Activated CD4-positive, alpha-beta T cell treated with anti-CD3 and anti-CD28 coated beads, Interleukin-2, amount 10 ng/mL, durations not matched to agents 7 days and 5 days (primary cell): ENCODE results near the gene EME2. TPM values are rescaled to one million over a fixed set of nuclear protein-coding genes. Genes with fewer than 3 reads are reported as not detected.

ENCODE experiments used
- CTCF ChIA-PET: fragments of 350-600 bp; sonication (Branson Sonifier 250); formaldehyde crosslinking; loops from one replicate; lab custom pipeline; 2021; ENCODE audit warnings: antibody characterized with exemption; lab: Charles Lee
- POLR2A ChIA-PET: fragments of 350-600 bp; sonication (Branson Sonifier 250); formaldehyde crosslinking; loops from one replicate; lab custom pipeline; 2021; ENCODE audit warnings: antibody characterized with exemption; lab: Charles Lee
- DNase-seq: peaks from one replicate; pipeline ENCODE4 v3.0.0-alpha.2; 2020
- H3K27ac Mint-ChIP-seq: one replicate; pipeline ENCODE4 v1.8.0; 2021; ENCODE audit warnings: mild to moderate bottlenecking, moderate library complexity, mixed read lengths
- H3K27me3 Mint-ChIP-seq: one replicate; pipeline ENCODE4 v1.8.0; 2021; ENCODE audit warnings: mixed read lengths
- H3K36me3 Mint-ChIP-seq: one replicate; pipeline ENCODE4 v1.8.0; 2021; ENCODE audit warnings: low read depth, mixed read lengths
- H3K4me1 Mint-ChIP-seq: one replicate; pipeline ENCODE4 v1.8.0; 2021; ENCODE audit warnings: mixed read lengths
- H3K4me3 Mint-ChIP-seq: one replicate; pipeline ENCODE4 v1.8.0; 2021; ENCODE audit warnings: mild to moderate bottlenecking, moderate library complexity, mixed read lengths
- H3K9me3 Mint-ChIP-seq: one replicate; pipeline ENCODE4 v1.8.0; 2021; ENCODE audit warnings: mixed read lengths
- total RNA-seq, 2 experiments: library from RNA; stranded (reverse); gene quantifications; one replicate each; pipeline ENCODE4 v1.2.3, GENCODE V29; 2021

EME2 gene
- total RNA-seq, 2 experiments from 2014 or later = 28.7 to 33.4 TPM

- H3K27ac Mint-ChIP-seq = no peak overlapping the region
- H3K9me3 Mint-ChIP-seq = no peaks in the 10 kb centered on the region
- POLR2A ChIA-PET = no interaction called here
- no peak overlapping the region for H3K4me3 Mint-ChIP-seq
- peaks cover 18% of the 10 kb centered on the region for H3K4me1 Mint-ChIP-seq
- H3K36me3 Mint-ChIP-seq = peaks cover 10% of the 10 kb centered on the region
- CTCF ChIA-PET = no interaction called here
- no peaks in the 10 kb centered on the region for H3K27me3 Mint-ChIP-seq
- DNase-seq = no peak
Measured at GRCh38 chr16:1786242-1787055, 13.8 kb downstream of the EME2 start.

DNA sequence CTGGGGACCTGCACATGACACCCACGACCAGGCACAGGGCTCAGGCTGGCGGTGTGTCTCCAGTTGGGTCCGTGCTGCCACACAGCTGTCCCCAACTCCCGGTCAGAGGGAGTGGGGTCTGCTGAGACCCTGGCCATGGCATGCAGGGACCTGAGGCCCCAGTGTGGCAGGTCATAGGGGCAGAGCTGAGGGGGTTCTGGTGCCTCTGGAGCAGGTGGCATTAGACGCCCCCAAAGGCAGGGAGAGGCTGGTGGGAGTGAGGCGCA is 14.4 kb downstream of the EME2 start:
- Mint-ChIP-seq H3K4me3 (no peak overlapping the region), H3K36me3 (peaks cover 8% of the 10 kb centered on the region), H3K27me3 (no peaks in the 10 kb centered on the region), H3K4me1 (peaks cover 13% of the 10 kb centered on the region), H3K9me3 (no peaks in the 10 kb centered on the region), H3K27ac (no peak overlapping the region)
- CTCF ChIA-PET = no interaction called here
- no peak for DNase-seq
- POLR2A ChIA-PET = no interaction called here

DNA sequence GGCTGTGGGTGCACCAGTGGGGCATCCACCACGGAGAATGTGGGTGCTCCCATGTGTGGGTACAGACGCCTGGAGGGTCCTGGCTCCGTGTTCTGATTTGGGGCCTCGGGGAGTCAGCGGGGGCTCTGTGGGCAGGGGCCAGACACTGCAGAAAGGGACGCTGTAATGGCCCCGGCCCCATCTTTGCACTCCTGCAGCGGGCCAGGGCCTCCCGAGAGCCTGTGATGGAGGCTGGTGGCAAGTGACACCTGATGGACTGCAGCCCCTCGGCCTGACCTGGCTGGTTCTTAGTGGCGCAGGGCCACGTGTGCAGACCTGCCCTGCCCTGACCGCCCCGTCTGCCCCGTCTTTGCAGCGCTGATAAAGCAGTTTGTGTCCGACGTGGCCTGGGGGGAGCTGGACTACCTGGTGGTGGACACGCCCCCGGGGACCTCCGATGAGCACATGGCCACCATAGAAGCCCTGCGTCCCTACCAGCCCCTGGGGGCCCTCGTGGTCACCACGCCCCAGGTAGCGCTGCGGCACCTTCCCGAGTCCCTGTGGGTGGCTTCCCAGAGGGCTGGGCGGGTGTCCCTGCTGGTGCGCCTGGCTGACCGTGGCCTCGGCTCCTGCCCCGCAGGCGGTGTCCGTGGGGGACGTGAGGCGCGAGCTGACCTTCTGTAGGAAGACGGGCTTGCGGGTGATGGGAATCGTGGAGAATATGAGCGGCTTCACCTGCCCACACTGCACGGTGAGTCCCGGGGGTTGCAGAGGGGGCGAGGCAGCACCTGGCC is 14.9 kb downstream of the EME2 start:
- DNase-seq = no peak
- H3K27me3 Mint-ChIP-seq = no peaks in the 10 kb centered on the region
- peaks cover 13% of the 10 kb centered on the region for H3K4me1 Mint-ChIP-seq
- CTCF ChIA-PET = interaction anchor here (0.6 to 0.8 kb wide), 2 partner anchors 12 to 82 kb away, joined by 3 to 4 read pairs; no protein-coding TSS in a partner anchor
- POLR2A ChIA-PET = no interaction called here
- H3K27ac Mint-ChIP-seq = no peak overlapping the region
- H3K9me3 Mint-ChIP-seq = no peaks in the 10 kb centered on the region
- H3K36me3 Mint-ChIP-seq = peaks cover 8% of the 10 kb centered on the region
- H3K4me3 Mint-ChIP-seq = no peak overlapping the region

DNA sequence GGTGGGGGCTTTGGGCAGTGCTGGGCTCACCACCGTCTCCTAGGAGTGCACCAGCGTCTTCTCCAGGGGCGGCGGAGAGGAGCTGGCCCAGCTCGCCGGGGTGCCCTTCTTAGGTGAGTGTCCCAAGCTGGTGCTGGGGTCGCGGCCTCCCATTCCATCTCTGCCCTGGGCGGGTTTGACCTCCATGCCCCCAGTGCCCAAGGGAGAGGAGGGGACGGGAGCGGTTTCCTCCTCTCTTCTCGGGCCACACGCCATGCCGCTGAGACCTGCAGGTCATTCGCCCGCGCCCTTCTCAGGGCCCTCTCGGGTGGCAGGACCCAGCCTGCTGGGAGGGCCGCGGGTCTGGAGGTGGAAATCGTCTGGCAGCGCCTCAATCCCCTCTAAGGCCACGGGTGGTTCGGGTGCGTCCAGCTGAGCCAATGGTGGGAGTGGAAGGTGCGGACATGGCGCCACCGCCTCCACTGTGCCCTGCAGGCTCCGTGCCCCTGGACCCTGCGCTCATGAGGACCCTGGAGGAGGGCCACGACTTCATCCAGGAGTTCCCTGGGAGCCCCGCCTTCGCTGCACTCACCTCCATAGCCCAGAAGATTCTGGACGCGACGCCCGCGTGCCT is 15.6 kb downstream of the EME2 start:
- Mint-ChIP-seq H3K9me3 (no peaks in the 10 kb centered on the region), H3K27ac (no peak overlapping the region), H3K27me3 (no peaks in the 10 kb centered on the region), H3K4me3 (no peak overlapping the region), H3K36me3 (peaks cover 7% of the 10 kb centered on the region), H3K4me1 (peaks cover 12% of the 10 kb centered on the region)
- DNase-seq = no peak
- POLR2A ChIA-PET = no interaction called here
- CTCF ChIA-PET = interaction anchor here (0.6 to 0.8 kb wide), 2 partner anchors 13 to 675 kb away, joined by 3 to 4 read pairs; no protein-coding TSS in a partner anchor

DNA sequence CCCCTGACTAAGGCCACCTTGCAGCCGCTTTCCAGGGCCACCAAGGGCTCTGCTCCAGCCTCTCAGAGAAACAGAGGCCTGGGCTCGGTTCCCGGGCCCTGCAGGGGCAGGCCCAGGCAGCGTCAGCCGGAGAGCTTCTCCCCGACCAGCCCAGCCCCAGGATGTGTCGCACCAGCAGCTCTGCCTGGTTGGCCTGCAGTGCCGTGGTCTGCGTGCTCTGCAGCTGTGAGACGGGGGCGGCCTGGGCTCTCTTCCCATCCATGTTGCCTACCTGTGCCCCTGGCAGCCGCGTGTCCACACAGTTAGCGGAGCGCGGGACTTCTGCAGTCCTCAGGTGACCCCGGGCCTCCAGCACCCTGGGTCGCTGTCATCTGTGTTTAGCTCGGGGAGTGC is 16.1 kb downstream of the EME2 start:
- no peaks in the 10 kb centered on the region for H3K9me3 Mint-ChIP-seq
- ChIA-PET POLR2A (no interaction called here), CTCF (interaction anchor here (0.6 kb wide), 1 partner anchor 675 kb away, joined by 3 read pairs; no protein-coding TSS in a partner anchor)
- no peak for DNase-seq
- no peak overlapping the region for H3K27ac Mint-ChIP-seq
- H3K4me3 Mint-ChIP-seq = no peak overlapping the region
- peaks cover 8% of the 10 kb centered on the region for H3K4me1 Mint-ChIP-seq
- H3K27me3 Mint-ChIP-seq = no peaks in the 10 kb centered on the region
- H3K36me3 Mint-ChIP-seq = peaks cover 4% of the 10 kb centered on the region

- Mint-ChIP-seq H3K4me1 (peaks cover 2% of the 10 kb centered on the region), H3K36me3 (peaks cover 4% of the 10 kb centered on the region), H3K4me3 (no peak overlapping the region), H3K9me3 (no peaks in the 10 kb centered on the region), H3K27me3 (no peaks in the 10 kb centered on the region), H3K27ac (no peak overlapping the region)
- DNase-seq = no peak
- CTCF ChIA-PET = no interaction called here
- POLR2A ChIA-PET = no interaction called here
Measured at GRCh38 chr16:1789643-1790045, 17.0 kb downstream of the EME2 start.

DNA sequence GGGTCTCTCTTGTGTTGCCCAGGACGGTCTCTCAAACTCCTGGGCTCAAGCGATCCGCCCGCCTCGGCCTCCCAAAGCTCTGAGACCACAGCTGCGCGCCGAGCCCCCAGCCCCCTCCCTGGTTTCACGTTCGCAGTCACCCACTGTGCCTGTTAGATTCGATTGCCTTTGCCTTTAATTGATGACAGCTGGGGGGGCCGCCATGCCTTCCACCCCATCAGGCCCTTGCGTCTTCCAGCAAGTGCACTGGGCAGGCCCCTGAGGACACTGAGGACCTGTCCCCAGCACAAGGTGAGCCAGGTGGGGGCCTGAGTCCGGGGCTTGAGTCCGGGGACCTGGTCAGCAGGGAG is 17.6 kb downstream of the EME2 start:
- H3K27me3 Mint-ChIP-seq = no peaks in the 10 kb centered on the region
- no peaks in the 10 kb centered on the region for H3K4me1 Mint-ChIP-seq
- peaks cover 4% of the 10 kb centered on the region for H3K36me3 Mint-ChIP-seq
- no peak overlapping the region for H3K4me3 Mint-ChIP-seq
- H3K9me3 Mint-ChIP-seq = no peaks in the 10 kb centered on the region
- H3K27ac Mint-ChIP-seq = no peak overlapping the region
- no peak for DNase-seq
- CTCF ChIA-PET = no interaction called here
- POLR2A ChIA-PET = no interaction called here

DNA sequence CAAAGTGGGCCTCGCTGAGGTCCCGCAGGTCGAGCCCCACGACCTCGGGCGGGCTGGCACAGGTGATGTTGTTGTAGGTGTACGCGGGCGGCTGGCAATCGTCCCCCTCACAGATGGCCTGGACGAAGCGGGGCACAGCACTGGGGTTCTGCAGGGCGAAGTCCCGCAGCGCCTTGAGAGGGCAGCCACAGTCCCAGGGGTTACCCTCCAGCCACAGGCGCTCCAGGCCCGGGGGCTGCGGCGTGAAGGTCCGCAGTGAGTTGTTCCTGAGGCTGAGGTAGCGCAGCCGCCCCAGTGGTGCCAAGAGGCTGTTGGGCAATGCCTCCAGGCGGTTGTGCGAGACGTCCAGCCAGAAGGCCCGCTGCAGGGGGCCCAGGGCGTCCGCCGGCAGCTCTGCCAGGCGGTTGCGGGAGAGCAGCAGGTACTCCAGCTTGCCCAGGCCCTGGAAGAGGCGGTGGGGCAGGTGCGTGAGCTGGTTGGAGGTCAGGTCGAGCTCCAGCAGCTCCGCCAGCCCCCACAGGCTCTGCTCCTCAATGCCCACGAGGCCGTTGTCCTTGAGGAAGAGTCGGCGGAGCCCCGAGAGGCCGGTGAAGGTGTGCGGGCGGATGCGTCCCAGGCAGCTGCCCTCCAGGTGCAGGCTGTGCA is 18.1 kb downstream of the EME2 start:
- DNase-seq = no peak
- Mint-ChIP-seq H3K27me3 (no peaks in the 10 kb centered on the region), H3K4me1 (no peaks in the 10 kb centered on the region), H3K4me3 (no peak overlapping the region), H3K9me3 (no peaks in the 10 kb centered on the region), H3K36me3 (peaks cover 4% of the 10 kb centered on the region), H3K27ac (no peak overlapping the region)
- ChIA-PET POLR2A (no interaction called here), CTCF (interaction anchor here (1.5 kb wide), 1 partner anchor 8 kb away, joined by 6 read pairs; the partner anchor contains the start of genes NUBP2 and SPSB3)

DNA sequence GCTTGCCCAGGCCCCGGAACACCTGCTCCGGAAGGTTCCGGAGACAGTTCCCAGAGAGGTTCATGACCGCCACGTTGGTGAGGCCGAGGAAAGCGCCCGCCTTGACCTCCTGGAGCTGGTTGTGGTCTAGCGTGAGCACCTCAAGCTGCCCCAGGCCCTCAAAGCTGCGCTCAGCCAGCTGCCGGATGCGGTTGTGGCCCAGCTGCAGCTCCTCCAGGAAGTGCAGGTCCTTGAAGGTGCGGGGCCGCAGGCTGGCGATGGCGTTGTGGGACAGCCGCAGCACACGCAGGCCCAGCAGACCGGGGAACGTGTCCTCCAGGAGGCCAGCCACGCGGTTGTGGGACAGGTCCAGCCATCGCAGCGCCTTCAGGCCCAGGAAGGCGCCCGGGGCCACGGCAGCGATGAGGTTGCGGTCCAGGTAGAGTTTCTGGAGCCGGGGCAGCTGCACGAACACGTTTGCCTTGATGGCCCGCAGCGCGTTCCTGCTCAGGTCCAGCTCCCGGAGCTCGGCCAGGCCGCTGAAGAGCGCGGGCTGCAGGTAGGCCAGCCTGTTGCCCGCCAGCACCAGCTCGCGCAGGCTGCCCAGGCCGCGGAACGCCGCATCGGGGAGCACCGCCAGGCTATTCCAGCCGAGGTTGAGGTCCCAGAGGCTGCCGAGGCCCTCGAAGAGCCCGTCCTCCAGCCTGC is 18.8 kb downstream of the EME2 start:
- CTCF ChIA-PET = interaction anchor here (1.5 kb wide), 1 partner anchor 9 kb away, joined by 6 read pairs; the partner anchor contains the start of genes NUBP2 and SPSB3
- Mint-ChIP-seq H3K4me1 (no peaks in the 10 kb centered on the region), H3K36me3 (peaks cover 4% of the 10 kb centered on the region), H3K27me3 (no peaks in the 10 kb centered on the region), H3K27ac (no peak overlapping the region), H3K9me3 (no peaks in the 10 kb centered on the region), H3K4me3 (no peak overlapping the region)
- no peak for DNase-seq
- POLR2A ChIA-PET = no interaction called here

- H3K27me3 Mint-ChIP-seq = no peaks in the 10 kb centered on the region
- peaks cover 6% of the 10 kb centered on the region for H3K36me3 Mint-ChIP-seq
- ChIA-PET CTCF (interaction anchor here (0.6 to 1.5 kb wide), 2 partner anchors 9 to 1043 kb away, joined by 4 to 6 read pairs; partner anchors contain the start of genes NUBP2 and SPSB3), POLR2A (no interaction called here)
- H3K4me1 Mint-ChIP-seq = no peaks in the 10 kb centered on the region
- DNase-seq = no peak
- no peak overlapping the region for H3K4me3 Mint-ChIP-seq
- peaks cover 1% of the 10 kb centered on the region for H3K9me3 Mint-ChIP-seq
- no peak overlapping the region for H3K27ac Mint-ChIP-seq
Measured at GRCh38 chr16:1791943-1792812, 19.6 kb downstream of the EME2 start.

- no peak overlapping the region for H3K27ac Mint-ChIP-seq
- DNase-seq = no peak
- no peaks in the 10 kb centered on the region for H3K27me3 Mint-ChIP-seq
- POLR2A ChIA-PET = no interaction called here
- no peaks in the 10 kb centered on the region for H3K4me1 Mint-ChIP-seq
- CTCF ChIA-PET = interaction anchor here (0.5 to 0.6 kb wide), 2 partner anchors 955 to 1044 kb away, joined by 3 to 4 read pairs; no protein-coding TSS in a partner anchor
- no peak overlapping the region for H3K4me3 Mint-ChIP-seq
- peaks cover 12% of the 10 kb centered on the region for H3K36me3 Mint-ChIP-seq
- H3K9me3 Mint-ChIP-seq = peaks cover 3% of the 10 kb centered on the region
Measured at GRCh38 chr16:1792836-1793577, 20.4 kb downstream of the EME2 start.
